Natural killer cell treated with Interleukin-12 subunit alpha and Interleukin-12 subunit beta and Interleukin-15 and Interleukin-18, amount 100 ng/mL, for 72 hours (primary cell): ENCODE data around the gene RBBP8NL. TPM values are rescaled to one million over a fixed set of nuclear protein-coding genes. Genes with fewer than 3 reads are reported as not detected.

Source experiments
- ATAC-seq, 2 donors: fragments of 150-1000 bp; cut with Tn5 transposase in 1 of 2; sonication (Bioruptor Pico), chemical (Tn5 transposase) in 1 of 2; 2 replicates each; pipeline ENCODE4 v1.10.0; 2021
- DNase-seq: peaks from one replicate; pipeline ENCODE4 v3.0.0; 2022; ENCODE audit warnings: low spot score
- H3K27ac Mint-ChIP-seq, 2 donors: 1 replicate in 1 of 2; 2 replicates in 1 of 2; pipeline ENCODE4 v1.8.0; 2022; ENCODE audit warnings: mixed read lengths in 2 of 2, mild to moderate bottlenecking in 1 of 2, moderate library complexity in 1 of 2
- H3K27me3 Mint-ChIP-seq, 2 donors: 1 replicate in 1 of 2; 2 replicates in 1 of 2; pipeline ENCODE4 v1.8.0; 2022; ENCODE audit warnings: mixed read lengths in 2 of 2
- H3K36me3 Mint-ChIP-seq: one replicate; pipeline ENCODE4 v1.8.0; 2022; ENCODE audit warnings: mixed read lengths
- H3K4me1 Mint-ChIP-seq, 2 donors: 1 replicate in 1 of 2; 2 replicates in 1 of 2; pipeline ENCODE4 v1.8.0; 2022; ENCODE audit warnings: low read depth in 2 of 2, mixed read lengths in 2 of 2, mild to moderate bottlenecking in 1 of 2
- H3K4me3 Mint-ChIP-seq: one replicate; pipeline ENCODE4 v1.8.0; 2022; ENCODE audit warnings: mixed read lengths
- H3K9me3 Mint-ChIP-seq: 2 replicates; pipeline ENCODE4 v1.8.0; 2022; ENCODE audit warnings: mixed read lengths
- total RNA-seq, 2 donors: library from RNA; stranded (reverse); gene quantifications; one replicate each; pipeline ENCODE4 v1.2.3, GENCODE V29; 2022

The RBBP8NL gene
- total RNA-seq, result not detected

- no peaks in the 10 kb centered on the region for H3K36me3 Mint-ChIP-seq
- H3K27ac Mint-ChIP-seq, result no peak within 1 kb of the TSS
- ATAC-seq (no peak), DNase-seq (no peak)
- H3K9me3 Mint-ChIP-seq, result no peaks in the 10 kb centered on the region
- no peak within 1 kb of the TSS for H3K4me3 Mint-ChIP-seq
- H3K4me1 Mint-ChIP-seq, result peaks cover 0 to 3% of the 10 kb centered on the region in 2 donors
- H3K27me3 Mint-ChIP-seq, result peaks cover 0 to 7% of the 10 kb centered on the region in 2 donors
Measured at GRCh38 chr20:62427172-62428001, at the start of gene RBBP8NL. Gene RBBP8NL (minus strand): TSS chr20:62427539. CDS start chr20:62419647, 7,892 bp downstream.

- Mint-ChIP-seq H3K27ac (no peak overlapping the region), H3K9me3 (no peaks in the 10 kb centered on the region), H3K4me3 (no peak overlapping the region), H3K4me1 (peaks cover 0 to 4% of the 10 kb centered on the region in 2 donors), H3K36me3 (peaks cover 4% of the 10 kb centered on the region), H3K27me3 (peaks cover 24 to 25% of the 10 kb centered on the region in 2 donors)
- DNase-seq (no peak), ATAC-seq (no peak)
Measured at GRCh38 chr20:62476056-62476838, 48.9 kb upstream of the RBBP8NL start.

GRCh38 chr20:62475772-62476055, 48.4 kb upstream of the RBBP8NL start, which contains the start of gene GATA5:
Gene GATA5 (minus strand): TSS chr20:62475995. CDS start chr20:62475521, 474 bp downstream.
- no peak within 1 kb of the TSS for H3K27ac Mint-ChIP-seq
- ATAC-seq (no peak), DNase-seq (no peak)
- peaks cover 0 to 4% of the 10 kb centered on the region in 2 donors for H3K4me1 Mint-ChIP-seq
- peaks cover 24 to 25% of the 10 kb centered on the region in 2 donors for H3K27me3 Mint-ChIP-seq
- no peaks in the 10 kb centered on the region for H3K9me3 Mint-ChIP-seq
- H3K4me3 Mint-ChIP-seq, result no peak within 1 kb of the TSS
- H3K36me3 Mint-ChIP-seq, result peaks cover 4% of the 10 kb centered on the region

- peaks cover 0 to 4% of the 10 kb centered on the region in 2 donors for H3K4me1 Mint-ChIP-seq
- ATAC-seq (no peak), DNase-seq (no peak)
- no peak overlapping the region for H3K4me3 Mint-ChIP-seq
- H3K36me3 Mint-ChIP-seq, result peaks cover 4% of the 10 kb centered on the region
- H3K27ac Mint-ChIP-seq, result no peak overlapping the region
- no peaks in the 10 kb centered on the region for H3K9me3 Mint-ChIP-seq
- H3K27me3 Mint-ChIP-seq, result peaks cover 25 to 26% of the 10 kb centered on the region in 2 donors
Measured at GRCh38 chr20:62475027-62475771, 47.9 kb upstream of the RBBP8NL start.

- Mint-ChIP-seq H3K27ac (no peak overlapping the region), H3K4me3 (no peak overlapping the region), H3K9me3 (no peaks in the 10 kb centered on the region), H3K4me1 (peaks cover 0 to 4% of the 10 kb centered on the region in 2 donors), H3K36me3 (peaks cover 4% of the 10 kb centered on the region), H3K27me3 (peaks cover 23 to 29% of the 10 kb centered on the region in 2 donors)
- DNase-seq (no peak), ATAC-seq (no peak)
Measured at GRCh38 chr20:62474604-62475026, 47.3 kb upstream of the RBBP8NL start.

- Mint-ChIP-seq H3K9me3 (no peaks in the 10 kb centered on the region), H3K27me3 (peaks cover 17 to 24% of the 10 kb centered on the region in 2 donors), H3K27ac (no peak overlapping the region), H3K36me3 (peaks cover 4% of the 10 kb centered on the region), H3K4me1 (peaks cover 0 to 4% of the 10 kb centered on the region in 2 donors), H3K4me3 (no peak overlapping the region)
- no peak for DNase-seq
- ATAC-seq, result no peak
Measured at GRCh38 chr20:62473717-62474603, 46.6 kb upstream of the RBBP8NL start.

- Mint-ChIP-seq H3K9me3 (no peaks in the 10 kb centered on the region), H3K27me3 (peaks cover 8 to 18% of the 10 kb centered on the region in 2 donors), H3K4me1 (peaks cover 0 to 4% of the 10 kb centered on the region in 2 donors), H3K27ac (no peak overlapping the region), H3K36me3 (peaks cover 4% of the 10 kb centered on the region), H3K4me3 (no peak overlapping the region)
- peak in 1 of 2 donors; percentile 25 for ATAC-seq
- DNase-seq, result no peak
Measured at GRCh38 chr20:62472941-62473585, 45.7 kb upstream of the RBBP8NL start.

- ATAC-seq (no peak), DNase-seq (no peak)
- Mint-ChIP-seq H3K4me3 (no peak overlapping the region), H3K36me3 (peaks cover 4% of the 10 kb centered on the region), H3K9me3 (no peaks in the 10 kb centered on the region), H3K27me3 (peaks cover 8 to 17% of the 10 kb centered on the region in 2 donors), H3K27ac (no peak overlapping the region), H3K4me1 (peaks cover 0 to 4% of the 10 kb centered on the region in 2 donors)
Measured at GRCh38 chr20:62472138-62472940, 45.0 kb upstream of the RBBP8NL start.

- ATAC-seq (no peak), DNase-seq (no peak)
- no peak overlapping the region for H3K27ac Mint-ChIP-seq
- H3K9me3 Mint-ChIP-seq, result no peaks in the 10 kb centered on the region
- H3K36me3 Mint-ChIP-seq, result no peaks in the 10 kb centered on the region
- H3K4me1 Mint-ChIP-seq, result no peaks in the 10 kb centered on the region
- no peak overlapping the region for H3K4me3 Mint-ChIP-seq
- H3K27me3 Mint-ChIP-seq, result peaks cover 0 to 12% of the 10 kb centered on the region in 2 donors
Measured at GRCh38 chr20:62470459-62470858, 43.1 kb upstream of the RBBP8NL start.

GRCh38 chr20:62470001-62470400, 42.7 kb upstream of the RBBP8NL start:
- no peaks in the 10 kb centered on the region for H3K9me3 Mint-ChIP-seq
- no peaks in the 10 kb centered on the region for H3K36me3 Mint-ChIP-seq
- no peaks in the 10 kb centered on the region for H3K4me1 Mint-ChIP-seq
- H3K27me3 Mint-ChIP-seq, result peaks cover 0 to 12% of the 10 kb centered on the region in 2 donors
- ATAC-seq (no peak), DNase-seq (no peak)
- H3K27ac Mint-ChIP-seq, result no peak overlapping the region
- no peak overlapping the region for H3K4me3 Mint-ChIP-seq

- Mint-ChIP-seq H3K4me1 (no peaks in the 10 kb centered on the region), H3K36me3 (no peaks in the 10 kb centered on the region), H3K4me3 (no peak overlapping the region), H3K27ac (no peak overlapping the region), H3K9me3 (no peaks in the 10 kb centered on the region), H3K27me3 (peaks cover 0 to 12% of the 10 kb centered on the region in 2 donors)
- DNase-seq, result no peak
- ATAC-seq, result no peak
Measured at GRCh38 chr20:62469352-62469751, 42.0 kb upstream of the RBBP8NL start.
